Fibroblast of pulmonary artery (primary cell): Measurements from ENCODE around the gene CYP19A1.

ENCODE experiments used
- DNase-seq: peaks from one replicate; pipeline ENCODE4 v3.0.0-alpha.2; 2010; ENCODE audit warnings: low read depth
- H3K4me3 ChIP-seq: replicated peaks from 2 replicates; pipeline ENCODE4 v1.5.1; 2011; ENCODE audit warnings: low read depth, mild to moderate bottlenecking, control low read depth, low read length, moderate library complexity
- TF ChIP-seq, protein P1 (sequence below): IDR thresholded peaks from 2 replicates; pipeline ENCODE4 v1.5.1; 2011; ENCODE audit warnings: mild to moderate bottlenecking, control low read depth, low read length, inconsistent platforms; ENCODE audit errors: missing control alignments

The CYP19A1 gene

DNA sequence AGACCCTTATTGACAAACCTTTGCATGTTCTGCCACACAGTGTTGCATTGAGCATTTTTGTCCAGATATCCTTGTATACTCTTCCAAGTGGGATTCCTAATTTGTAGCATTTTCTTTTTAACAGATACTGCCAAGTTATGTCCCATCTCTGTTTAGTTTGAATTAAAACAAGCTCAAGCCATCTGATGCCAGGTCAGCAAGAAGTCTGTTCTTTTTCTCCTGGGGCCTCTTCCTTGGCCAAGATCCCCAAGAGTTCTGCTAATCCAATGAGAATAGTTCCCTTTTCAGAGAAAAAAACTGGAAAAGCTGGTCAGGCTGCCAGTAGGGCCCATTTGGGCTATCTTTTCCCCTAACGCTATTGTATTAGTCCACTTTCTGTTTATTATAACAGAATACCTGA is 32.9 kb upstream of the CYP19A1 start:
- DNase-seq, result no peak
- TF ChIP-seq, protein P1, sequence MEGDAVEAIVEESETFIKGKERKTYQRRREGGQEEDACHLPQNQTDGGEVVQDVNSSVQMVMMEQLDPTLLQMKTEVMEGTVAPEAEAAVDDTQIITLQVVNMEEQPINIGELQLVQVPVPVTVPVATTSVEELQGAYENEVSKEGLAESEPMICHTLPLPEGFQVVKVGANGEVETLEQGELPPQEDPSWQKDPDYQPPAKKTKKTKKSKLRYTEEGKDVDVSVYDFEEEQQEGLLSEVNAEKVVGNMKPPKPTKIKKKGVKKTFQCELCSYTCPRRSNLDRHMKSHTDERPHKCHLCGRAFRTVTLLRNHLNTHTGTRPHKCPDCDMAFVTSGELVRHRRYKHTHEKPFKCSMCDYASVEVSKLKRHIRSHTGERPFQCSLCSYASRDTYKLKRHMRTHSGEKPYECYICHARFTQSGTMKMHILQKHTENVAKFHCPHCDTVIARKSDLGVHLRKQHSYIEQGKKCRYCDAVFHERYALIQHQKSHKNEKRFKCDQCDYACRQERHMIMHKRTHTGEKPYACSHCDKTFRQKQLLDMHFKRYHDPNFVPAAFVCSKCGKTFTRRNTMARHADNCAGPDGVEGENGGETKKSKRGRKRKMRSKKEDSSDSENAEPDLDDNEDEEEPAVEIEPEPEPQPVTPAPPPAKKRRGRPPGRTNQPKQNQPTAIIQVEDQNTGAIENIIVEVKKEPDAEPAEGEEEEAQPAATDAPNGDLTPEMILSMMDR, result no peak
- H3K4me3 ChIP-seq, result no peak overlapping the region

DNA sequence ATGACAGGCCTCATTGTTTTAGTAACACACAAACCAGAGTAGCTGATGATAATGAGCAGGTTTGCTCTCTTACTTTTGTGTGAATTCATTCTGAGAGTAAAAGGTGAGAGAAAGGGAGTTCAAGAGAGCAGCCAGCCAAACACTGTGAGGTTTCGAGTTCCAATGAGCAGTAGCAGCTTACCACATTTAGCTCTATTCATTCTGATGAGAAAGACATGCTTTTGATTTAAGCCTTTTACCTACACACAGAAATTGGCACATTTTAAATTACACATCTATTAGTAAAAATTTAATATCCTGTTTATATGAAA is 31.0 kb upstream of the CYP19A1 start:
- TF ChIP-seq, protein P1, result no peak
- DNase-seq, result no peak
- no peak overlapping the region for H3K4me3 ChIP-seq

DNA sequence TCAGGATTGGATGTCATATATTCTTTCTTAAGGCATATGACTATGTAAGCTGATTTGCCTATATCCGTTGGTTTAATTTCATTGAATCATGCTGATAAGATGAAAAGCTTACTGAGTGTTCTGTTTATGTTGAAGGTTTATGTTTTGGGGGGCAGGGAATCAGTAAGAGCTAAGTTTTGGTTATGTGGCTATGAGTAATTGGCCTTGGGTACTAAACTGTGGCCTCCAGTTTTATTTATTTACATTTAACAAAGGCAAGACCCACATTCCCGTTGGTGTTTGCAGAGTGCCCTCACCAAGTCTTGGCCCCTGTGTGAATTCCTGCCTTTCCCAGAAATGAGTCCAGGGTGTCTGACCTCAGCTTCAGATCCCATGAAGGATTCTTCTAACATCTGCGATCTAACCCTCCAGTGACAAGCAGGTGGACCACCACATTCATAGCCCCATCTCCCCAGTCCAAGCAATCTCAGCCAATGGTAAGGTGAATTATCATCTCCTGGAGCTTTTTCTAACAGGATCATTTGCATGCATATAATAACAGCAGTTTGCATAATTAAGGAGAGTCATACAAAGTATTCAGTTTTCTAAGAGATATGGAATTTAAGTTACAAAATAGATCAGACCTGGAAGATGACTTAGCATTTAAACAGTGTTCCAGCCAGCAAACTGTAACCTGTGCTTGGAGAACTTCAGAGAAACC is 30.5 kb upstream of the CYP19A1 start:
- no peak overlapping the region for H3K4me3 ChIP-seq
- TF ChIP-seq, protein P1, result no peak
- peak; percentile 35 for DNase-seq

DNA sequence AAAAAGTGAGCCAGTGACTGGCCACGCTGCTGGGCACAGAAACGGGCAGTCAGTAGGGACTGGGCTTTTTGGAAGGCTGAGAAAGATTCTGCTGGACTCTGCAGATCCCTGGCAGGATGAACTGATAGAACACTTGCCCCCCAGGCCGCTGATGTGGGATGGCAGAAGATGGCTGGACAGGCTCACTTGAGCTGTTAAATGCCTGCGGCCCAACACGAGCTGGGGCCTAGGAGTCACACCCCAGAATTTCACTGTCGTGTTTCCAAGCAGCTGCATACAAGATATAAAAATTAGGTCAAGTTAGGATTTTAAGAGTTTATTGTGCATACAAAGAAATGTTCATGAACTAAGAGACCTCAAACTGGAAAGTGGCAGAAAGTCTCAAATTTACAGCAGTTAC is 29.9 kb upstream of the CYP19A1 start:
- no peak overlapping the region for H3K4me3 ChIP-seq
- TF ChIP-seq, protein P1, result no peak
- DNase-seq, result no peak

GRCh38 chr15:51367322-51367976 is 29.1 kb upstream of the CYP19A1 start:
- TF ChIP-seq, protein P1, result no peak
- peak; percentile 48 for DNase-seq
- no peak overlapping the region for H3K4me3 ChIP-seq

DNA sequence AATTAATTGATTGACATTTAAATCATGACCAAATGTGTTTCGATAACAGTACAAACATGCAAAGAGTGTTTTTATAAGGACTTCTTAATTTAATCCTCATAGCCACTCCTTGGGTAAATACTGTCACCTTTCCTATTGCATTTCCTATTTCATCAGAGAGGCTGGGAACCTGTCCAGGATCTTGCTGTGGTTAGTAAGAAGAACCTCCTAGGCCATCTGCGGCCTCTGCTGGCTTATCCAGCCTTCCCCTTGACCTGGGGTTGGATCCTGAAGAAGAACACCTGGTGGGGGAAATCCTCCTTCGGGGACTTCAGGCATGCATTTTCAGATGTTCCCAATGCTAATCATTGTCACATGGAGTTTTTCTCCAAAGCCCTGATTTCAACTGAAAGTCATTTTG is 28.5 kb upstream of the CYP19A1 start:
- peak; percentile 85 for DNase-seq
- H3K4me3 ChIP-seq, result no peak overlapping the region
- TF ChIP-seq, protein P1, result peak; percentile 24

GRCh38 chr15:51366071-51366470 is 27.7 kb upstream of the CYP19A1 start:
- TF ChIP-seq, protein P1, result no peak
- no peak for DNase-seq
- H3K4me3 ChIP-seq, result no peak overlapping the region
